ENCODE measurements around the gene MCF2L. TPM values are rescaled to one million over a fixed set of nuclear protein-coding genes. Genes with fewer than 3 reads are reported as not detected.

The MCF2L gene
- total RNA-seq, 1 experiment from 2014 or later = 4.5 TPM

- no peak for DNase-seq (ENCODE audit: low spot score)
Observed at GRCh38 chr13:112951674-112952371, 17.2 kb upstream of the MCF2L start.

- DNase-seq (ENCODE audit: low spot score) = no peak
Observed at GRCh38 chr13:112952759-112953551, 16.1 kb upstream of the MCF2L start.

- DNase-seq (ENCODE audit: low spot score) = no peak
Observed at GRCh38 chr13:112953591-112954487, 15.2 kb upstream of the MCF2L start.

- no peak for DNase-seq (ENCODE audit: low spot score)
Observed at GRCh38 chr13:112954488-112955270, 14.3 kb upstream of the MCF2L start.

- DNase-seq (ENCODE audit: low spot score) = no peak
Observed at GRCh38 chr13:112955271-112955937, 13.6 kb upstream of the MCF2L start.

- no peak for DNase-seq (ENCODE audit: low spot score)
Observed at GRCh38 chr13:112955956-112956355, 13.1 kb upstream of the MCF2L start.

GRCh38 chr13:112956571-112957294 lies 12.3 kb upstream of the MCF2L start:
- DNase-seq (ENCODE audit: low spot score) = no peak

GRCh38 chr13:112957295-112957677 lies 11.7 kb upstream of the MCF2L start:
- no peak for DNase-seq (ENCODE audit: low spot score)

- DNase-seq (ENCODE audit: low spot score) = no peak
Observed at GRCh38 chr13:112958127-112958989, 10.7 kb upstream of the MCF2L start.

GRCh38 chr13:112959206-112959605 lies 9.8 kb upstream of the MCF2L start:
- DNase-seq (ENCODE audit: low spot score) = no peak

GRCh38 chr13:112959701-112960542 lies 9.1 kb upstream of the MCF2L start:
- DNase-seq (ENCODE audit: low spot score) = no peak

GRCh38 chr13:112960706-112961105 lies 8.3 kb upstream of the MCF2L start:
- no peak for DNase-seq (ENCODE audit: low spot score)

GRCh38 chr13:112961457-112962369 lies 7.3 kb upstream of the MCF2L start:
- no peak for DNase-seq (ENCODE audit: low spot score)

GRCh38 chr13:112962396-112962795 lies 6.6 kb upstream of the MCF2L start:
- DNase-seq (ENCODE audit: low spot score) = no peak

- no peak for DNase-seq (ENCODE audit: low spot score)
Observed at GRCh38 chr13:112962911-112963625, 5.9 kb upstream of the MCF2L start.

- no peak for DNase-seq (ENCODE audit: low spot score)
Observed at GRCh38 chr13:112963641-112964040, 5.4 kb upstream of the MCF2L start.
